GM12874 (cell line): ENCODE measurements around the gene COL6A5.

Experiments used
- TF ChIP-seq, protein P1 (sequence below): IDR thresholded peaks from 2 replicates; pipeline ENCODE4 v1.5.1; 2011; ENCODE audit warnings: low read depth, mild to moderate bottlenecking, control low read depth, low read length, moderate library complexity; ENCODE audit not compliant: insufficient read depth

COL6A5 gene, protein sequence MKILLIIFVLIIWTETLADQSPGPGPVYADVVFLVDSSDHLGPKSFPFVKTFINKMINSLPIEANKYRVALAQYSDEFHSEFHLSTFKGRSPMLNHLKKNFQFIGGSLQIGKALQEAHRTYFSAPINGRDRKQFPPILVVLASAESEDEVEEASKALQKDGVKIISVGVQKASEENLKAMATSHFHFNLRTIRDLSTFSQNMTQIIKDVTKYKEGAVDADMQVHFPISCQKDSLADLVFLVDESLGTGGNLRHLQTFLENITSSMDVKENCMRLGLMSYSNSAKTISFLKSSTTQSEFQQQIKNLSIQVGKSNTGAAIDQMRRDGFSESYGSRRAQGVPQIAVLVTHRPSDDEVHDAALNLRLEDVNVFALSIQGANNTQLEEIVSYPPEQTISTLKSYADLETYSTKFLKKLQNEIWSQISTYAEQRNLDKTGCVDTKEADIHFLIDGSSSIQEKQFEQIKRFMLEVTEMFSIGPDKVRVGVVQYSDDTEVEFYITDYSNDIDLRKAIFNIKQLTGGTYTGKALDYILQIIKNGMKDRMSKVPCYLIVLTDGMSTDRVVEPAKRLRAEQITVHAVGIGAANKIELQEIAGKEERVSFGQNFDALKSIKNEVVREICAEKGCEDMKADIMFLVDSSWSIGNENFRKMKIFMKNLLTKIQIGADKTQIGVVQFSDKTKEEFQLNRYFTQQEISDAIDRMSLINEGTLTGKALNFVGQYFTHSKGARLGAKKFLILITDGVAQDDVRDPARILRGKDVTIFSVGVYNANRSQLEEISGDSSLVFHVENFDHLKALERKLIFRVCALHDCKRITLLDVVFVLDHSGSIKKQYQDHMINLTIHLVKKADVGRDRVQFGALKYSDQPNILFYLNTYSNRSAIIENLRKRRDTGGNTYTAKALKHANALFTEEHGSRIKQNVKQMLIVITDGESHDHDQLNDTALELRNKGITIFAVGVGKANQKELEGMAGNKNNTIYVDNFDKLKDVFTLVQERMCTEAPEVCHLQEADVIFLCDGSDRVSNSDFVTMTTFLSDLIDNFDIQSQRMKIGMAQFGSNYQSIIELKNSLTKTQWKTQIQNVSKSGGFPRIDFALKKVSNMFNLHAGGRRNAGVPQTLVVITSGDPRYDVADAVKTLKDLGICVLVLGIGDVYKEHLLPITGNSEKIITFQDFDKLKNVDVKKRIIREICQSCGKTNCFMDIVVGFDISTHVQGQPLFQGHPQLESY (N-terminal part only)

DNA sequence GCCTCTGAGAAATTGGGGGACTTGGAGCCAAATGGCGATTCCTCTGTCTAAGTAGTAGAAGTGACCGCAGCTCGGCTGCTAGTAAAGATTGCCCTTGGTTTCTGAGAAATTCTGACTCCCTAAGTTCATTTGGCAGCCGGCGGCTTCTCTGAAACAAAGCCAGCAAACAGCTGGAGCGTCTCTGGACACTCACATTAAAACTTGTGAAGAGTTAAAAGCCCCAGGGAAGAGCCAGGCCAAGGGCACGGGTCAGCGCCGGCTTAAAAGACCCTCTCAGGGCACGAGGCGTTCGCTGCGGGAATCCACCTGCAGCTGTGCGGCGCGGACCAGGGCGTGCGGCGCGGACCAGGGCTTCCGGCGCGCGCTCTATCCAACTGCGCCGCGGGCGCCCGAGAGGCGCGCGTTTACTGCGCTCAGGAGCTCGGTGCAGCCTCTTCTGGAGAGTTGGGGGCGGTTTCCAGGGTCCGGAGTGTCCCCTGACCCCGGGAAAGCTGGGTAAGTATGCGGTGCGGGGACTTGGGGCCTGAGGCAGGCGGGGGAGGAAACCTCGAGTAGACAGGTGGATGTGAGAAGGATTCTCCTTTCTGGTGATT, at the start of gene COL6A5:
TSS of gene COL6A5 (plus strand) at position 186 of the 593 bp plus-strand sequence. CDS start 27,967 bp downstream, outside the sequence.
- TF ChIP-seq, protein P1, sequence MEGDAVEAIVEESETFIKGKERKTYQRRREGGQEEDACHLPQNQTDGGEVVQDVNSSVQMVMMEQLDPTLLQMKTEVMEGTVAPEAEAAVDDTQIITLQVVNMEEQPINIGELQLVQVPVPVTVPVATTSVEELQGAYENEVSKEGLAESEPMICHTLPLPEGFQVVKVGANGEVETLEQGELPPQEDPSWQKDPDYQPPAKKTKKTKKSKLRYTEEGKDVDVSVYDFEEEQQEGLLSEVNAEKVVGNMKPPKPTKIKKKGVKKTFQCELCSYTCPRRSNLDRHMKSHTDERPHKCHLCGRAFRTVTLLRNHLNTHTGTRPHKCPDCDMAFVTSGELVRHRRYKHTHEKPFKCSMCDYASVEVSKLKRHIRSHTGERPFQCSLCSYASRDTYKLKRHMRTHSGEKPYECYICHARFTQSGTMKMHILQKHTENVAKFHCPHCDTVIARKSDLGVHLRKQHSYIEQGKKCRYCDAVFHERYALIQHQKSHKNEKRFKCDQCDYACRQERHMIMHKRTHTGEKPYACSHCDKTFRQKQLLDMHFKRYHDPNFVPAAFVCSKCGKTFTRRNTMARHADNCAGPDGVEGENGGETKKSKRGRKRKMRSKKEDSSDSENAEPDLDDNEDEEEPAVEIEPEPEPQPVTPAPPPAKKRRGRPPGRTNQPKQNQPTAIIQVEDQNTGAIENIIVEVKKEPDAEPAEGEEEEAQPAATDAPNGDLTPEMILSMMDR: no peak

DNA sequence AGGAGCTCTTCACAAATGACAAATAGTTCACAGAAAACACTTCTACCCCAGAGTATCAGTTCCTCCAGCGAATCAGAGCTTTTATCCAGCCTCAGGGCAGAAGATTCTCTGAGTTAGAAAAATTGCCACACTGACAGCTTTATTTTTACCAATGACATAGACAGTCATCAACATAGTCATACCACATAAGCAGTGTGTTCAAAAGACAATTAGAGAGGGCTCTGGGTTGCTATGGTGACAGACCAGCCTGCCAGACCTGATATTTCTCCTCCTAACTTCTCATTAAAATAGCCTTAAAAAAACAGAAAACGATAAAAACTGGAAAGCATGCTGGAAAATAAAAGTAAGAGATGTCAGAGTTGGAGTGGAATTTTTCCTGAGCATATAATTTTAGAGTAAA, 45.9 kb upstream of the COL6A5 start:
- TF ChIP-seq, protein P1: no peak

DNA sequence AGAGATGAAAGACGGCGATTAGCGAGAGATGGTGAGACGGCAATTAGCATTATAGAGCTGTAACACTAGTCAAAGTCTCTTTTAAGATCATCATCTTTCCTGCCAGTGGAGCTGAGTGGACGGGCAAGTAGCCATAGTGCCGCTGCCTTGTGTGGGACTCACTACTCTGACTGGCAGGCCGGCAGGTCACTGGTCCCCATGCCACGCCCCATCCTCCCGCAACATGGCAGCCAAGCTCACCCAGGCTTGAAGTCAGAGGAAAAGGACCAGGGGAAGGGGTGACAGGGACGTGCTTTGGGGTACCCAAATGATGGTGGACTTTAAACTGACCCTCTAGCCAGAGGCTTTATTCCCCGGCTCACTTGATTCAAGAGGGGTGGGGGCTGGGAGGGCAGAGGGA, 44.6 kb upstream of the COL6A5 start:
- TF ChIP-seq, protein P1: no peak

DNA sequence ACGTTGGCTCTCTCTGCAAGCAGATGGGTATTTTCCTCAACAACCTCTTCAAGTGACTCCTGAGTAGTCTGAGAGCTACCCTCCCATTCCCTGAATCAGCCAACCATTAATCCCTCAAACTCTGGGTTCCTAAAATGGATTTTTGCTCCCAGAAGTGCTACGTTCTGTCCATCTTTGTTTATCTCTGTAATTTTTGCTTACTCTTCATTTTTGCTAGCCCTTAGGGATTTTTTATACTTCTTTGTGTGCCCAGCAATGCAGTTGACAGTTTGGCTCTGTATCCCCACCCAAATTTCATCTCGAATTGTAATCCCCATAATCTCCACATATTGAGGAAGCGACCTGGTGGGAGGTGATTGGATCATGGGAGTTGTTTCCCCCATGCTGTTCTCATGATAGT, 35.4 kb upstream of the COL6A5 start:
- TF ChIP-seq, protein P1: no peak

DNA sequence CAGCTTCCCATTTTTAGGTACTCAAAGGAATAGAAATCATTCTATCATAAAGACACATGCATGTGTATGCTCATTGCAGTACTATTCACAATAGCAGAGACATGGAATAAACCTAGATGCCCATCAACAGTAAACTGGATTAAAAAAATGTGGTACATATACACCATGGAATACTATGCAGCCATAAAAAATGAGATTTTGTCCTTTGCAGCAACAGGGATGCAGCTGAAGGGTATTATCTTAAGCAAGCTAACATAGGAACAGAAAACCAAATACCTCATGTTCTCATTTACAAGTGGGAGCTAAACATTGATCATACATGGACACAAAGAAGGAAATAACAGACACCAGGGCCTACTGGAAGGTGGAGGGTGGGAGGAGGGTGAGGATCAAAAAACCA, 33.1 kb upstream of the COL6A5 start:
- TF ChIP-seq, protein P1: no peak

DNA sequence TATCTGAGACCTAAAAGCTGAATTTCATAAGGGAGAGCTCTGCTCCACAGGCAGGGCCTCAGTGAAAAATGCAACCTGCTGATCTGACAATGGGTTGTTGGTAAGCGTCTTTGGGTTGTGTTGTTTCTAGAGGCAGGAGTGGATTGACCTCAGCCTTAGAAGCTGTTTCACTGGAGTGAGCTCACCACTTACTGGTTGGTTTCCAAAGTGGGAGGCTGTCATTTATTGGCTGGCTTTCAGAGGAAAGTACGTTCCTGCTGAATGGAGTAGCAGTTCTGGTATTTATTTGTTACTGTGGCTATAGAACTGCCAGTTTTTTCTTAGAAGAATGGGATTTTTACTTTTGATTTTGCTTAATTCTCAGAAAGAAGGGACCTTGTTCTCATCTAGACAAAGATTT, 29.3 kb upstream of the COL6A5 start:
- TF ChIP-seq, protein P1: no peak
